HG02763 (cell line): ENCODE data around the gene SARM1.
"Not testable (repeated sequence)": the region's sequence is repeated elsewhere in the genome, so short reads cannot be mapped to it uniquely, and the experiment has no call there.

ENCODE experiments used
- ATAC-seq: cut with Tn5 transposase; IDR thresholded peaks from one replicate; pipeline ENCODE4 v1.9.1; 2021; ENCODE audit warnings: mild to moderate bottlenecking, moderate library complexity; ENCODE audit not compliant: unreplicated experiment

The SARM1 gene

GRCh38 chr17:28413804-28414203 is 42.3 kb downstream of the SARM1 start:
- no peak for ATAC-seq

- ATAC-seq = no peak
These were observed 44.4 kb downstream of the SARM1 start for GRCh38 chr17:28415886-28416285.

GRCh38 chr17:28416703-28417311 is 45.3 kb downstream of the SARM1 start:
- no peak for ATAC-seq

- ATAC-seq = no peak
These were observed 50.4 kb downstream of the SARM1 start for GRCh38 chr17:28421787-28422305.

GRCh38 chr17:28425206-28425605 is 53.7 kb downstream of the SARM1 start:
- ATAC-seq = no peak

GRCh38 chr17:28426081-28426519 is 54.6 kb downstream of the SARM1 start:
- no peak for ATAC-seq

GRCh38 chr17:28427371-28427770 is 55.9 kb downstream of the SARM1 start:
- ATAC-seq = no peak

GRCh38 chr17:28427982-28428381 is 56.5 kb downstream of the SARM1 start:
- ATAC-seq = not testable (repeated sequence)

- ATAC-seq = no peak
These were observed 62.2 kb downstream of the SARM1 start for GRCh38 chr17:28433721-28434120.

GRCh38 chr17:28434326-28434725 is 62.8 kb downstream of the SARM1 start:
- not testable (repeated sequence) for ATAC-seq

GRCh38 chr17:28443901-28444638 is 72.6 kb downstream of the SARM1 start:
- no peak for ATAC-seq

- no peak for ATAC-seq
These were observed 75.4 kb downstream of the SARM1 start for GRCh38 chr17:28446716-28447395.

- ATAC-seq = no peak
These were observed 75.9 kb downstream of the SARM1 start for GRCh38 chr17:28447396-28447760.

- no peak for ATAC-seq
These were observed 78.4 kb downstream of the SARM1 start for GRCh38 chr17:28449859-28450258.
